A549 (cell line): Measurements from ENCODE around the gene SLC25A41. TPM values are rescaled to one million over a fixed set of nuclear protein-coding genes. Genes with fewer than 3 reads are reported as not detected.

ENCODE experiments used
- ATAC-seq, 2 experiments: fragments of 200-7000 bp in 1 of 2; fragments of >200 bp in 1 of 2; cut with Nextera tagmentation in 1 of 2; cut with Tn5 transposase in 1 of 2; 3 replicates each; pipeline versions ENCODE4 v1.8.0 to v1.9.1; 2018 to 2020; ENCODE audit warnings: mild to moderate bottlenecking in 1 of 2, moderate library complexity in 1 of 2
- CTCF ChIA-PET: fragments of 300-600 bp; sonication (Branson Sonifier 250); formaldehyde crosslinking; extraction: SDS; loops from one replicate; lab custom pipeline; 2021; ENCODE audit warnings: antibody characterized with exemption, inconsistent platforms; lab: Yijun Ruan, JAX
- POLR2A ChIA-PET: fragments of 350-600 bp; formaldehyde crosslinking; extraction: SDS; loops from one replicate; lab custom pipeline; 2021; ENCODE audit warnings: antibody characterized with exemption, inconsistent platforms; lab: Yijun Ruan, JAX
- DNase-seq, 2 experiments: peaks; one replicate each; pipeline versions ENCODE4 v3.0.0 to v3.0.0-alpha.2; 2011 to 2016; ENCODE audit warnings: low read depth in 1 of 2, low spot score in 1 of 2
- FAIRE-seq: peaks from 2 replicates; lab custom pipeline; 2011; peaks lifted over from hg19 to GRCh38; lab: Jason Lieb, UNC
- H3K27ac ChIP-seq, 2 experiments: fragments of >200 bp; sonication (Bioruptor Twin); formaldehyde crosslinking; 3 replicates each; pipeline ENCODE4 v1.5.1; 2016 to 2017
- H3K4me1 ChIP-seq: fragments of >200 bp; sonication (Bioruptor Twin); formaldehyde crosslinking; 3 replicates; pipeline ENCODE4 v1.6.1; 2016
- H3K4me2 ChIP-seq: fragments of >200 bp; sonication (Bioruptor Twin); formaldehyde crosslinking; 3 replicates; pipeline ENCODE4 v1.6.1; 2016
- H3K4me3 ChIP-seq: fragments of >200 bp; sonication (Bioruptor Twin); formaldehyde crosslinking; 3 replicates; pipeline ENCODE4 v1.5.1; 2016
- H3K9me3 ChIP-seq: fragments of >200 bp; sonication (Bioruptor Twin); formaldehyde crosslinking; 3 replicates; pipeline ENCODE4 v1.6.1; 2016
- EHF ChIP-seq: fragments of 250-450 bp; sonication (Bioruptor Pico); IDR thresholded peaks from 2 replicates; pipeline ENCODE4 v1.5.0; 2020; ENCODE audit warnings: mild to moderate bottlenecking
- FOSL2 ChIP-seq, 2 experiments: fragments of 450-650 bp in 1 of 2; fragments of >200 bp in 1 of 2; sonication (Bioruptor Twin) in 1 of 2; formaldehyde crosslinking; IDR thresholded peaks; 2 replicates each; pipeline versions ENCODE4 v1.5.0 to v1.6.1; 2016 to 2020; ENCODE audit warnings: mild to moderate bottlenecking in 1 of 2, moderate library complexity in 1 of 2
- HDAC2 ChIP-seq: fragments of 200-600 bp; sonication (generic); IDR thresholded peaks from 2 replicates; pipeline ENCODE4 v1.6.1; 2016
- HOXB5 ChIP-seq: fragments of 250-450 bp; sonication (Bioruptor Pico); IDR thresholded peaks from 2 replicates; pipeline ENCODE4 v1.5.0; 2020; ENCODE audit warnings: mild to moderate bottlenecking, moderate library complexity
- MAFK ChIP-seq: fragments of 450-650 bp; IDR thresholded peaks from 2 replicates; pipeline ENCODE4 v1.6.1; 2014; ENCODE audit not compliant: partially characterized antibody
- MYC ChIP-seq: IDR thresholded peaks from 2 replicates; pipeline ENCODE4 v1.6.1; 2012; ENCODE audit warnings: mild to moderate bottlenecking, inconsistent platforms, low read length, improper control_type of control experiment, borderline replicate concordance
- NPAS2 ChIP-seq: fragments of 250-450 bp; sonication (Bioruptor Pico); IDR thresholded peaks from 2 replicates; pipeline ENCODE4 v1.8.0; 2022; ENCODE audit warnings: mild to moderate bottlenecking, moderate library complexity, borderline replicate concordance
- NR3C1 ChIP-seq: fragments of >200 bp; sonication (Bioruptor Twin); formaldehyde crosslinking; IDR thresholded peaks from 3 replicates; pipeline ENCODE4 v1.6.1; 2017
- PHF8 ChIP-seq: fragments of 200-600 bp; sonication (generic); IDR thresholded peaks from 2 replicates; pipeline ENCODE4 v1.6.1; 2016; ENCODE audit warnings: low read depth, mild to moderate bottlenecking, antibody characterized with exemption, moderate library complexity, borderline replicate concordance
- POLR2A ChIP-seq: IDR thresholded peaks from 2 replicates; pipeline ENCODE4 v1.6.1; 2012; ENCODE audit warnings: mild to moderate bottlenecking, low read length
- RCOR1 ChIP-seq: fragments of 150-350 bp; IDR thresholded peaks from 2 replicates; pipeline ENCODE4 v1.6.1; 2014; ENCODE audit warnings: antibody characterized with exemption, low read length, low read depth
- SREBF2 ChIP-seq: fragments of 450-650 bp; IDR thresholded peaks from 2 replicates; pipeline ENCODE4 v1.6.1; 2014; ENCODE audit warnings: mild to moderate bottlenecking, moderate library complexity
- TFCP2L1 ChIP-seq: fragments of 250-450 bp; sonication (Bioruptor Pico); IDR thresholded peaks from 2 replicates; pipeline ENCODE4 v1.5.0; 2021; ENCODE audit warnings: mild to moderate bottlenecking
- ZC3H11A ChIP-seq: fragments of 450-650 bp; IDR thresholded peaks from 2 replicates; pipeline ENCODE4 v1.6.1; 2014; ENCODE audit warnings: antibody characterized with exemption, mild to moderate bottlenecking
- ZSCAN20 ChIP-seq: fragments of 250-450 bp; sonication (Bioruptor Pico); IDR thresholded peaks from 2 replicates; pipeline ENCODE4 v1.8.0; 2022; ENCODE audit warnings: mild to moderate bottlenecking, moderate library complexity
- WGBS: methylation state at CpG from one replicate; pipeline ENCODE4 v1.1.6; 2017; ENCODE audit errors: missing lambda C conversion rate; 5-methylcytosine and 5-hydroxymethylcytosine counted together
- polyA plus RNA-seq, 4 experiments: library from polyadenylated mRNA; depleted of rRNA in 3 of 4; stranded (reverse); fragments of >200 nt; fragmentation: RNase III in 1 of 4; extraction: RNeasy Plus Mini Kit Qiagen cat#74134 plus additional on column Dnase treatment in 1 of 4; gene quantifications; 2 replicates in 3 of 4; 3 replicates in 1 of 4; pipeline ENCODE4 v1.2.3, GENCODE V29; 2011 to 2017
- TF ChIP-seq, protein P1 (sequence below): fragments of 250-450 bp; sonication (Bioruptor Pico); IDR thresholded peaks from 2 replicates; pipeline ENCODE4 v1.5.0; 2021; ENCODE audit warnings: mild to moderate bottlenecking, moderate library complexity, borderline replicate concordance
- TF ChIP-seq, protein P2 (sequence below): IDR thresholded peaks from 2 replicates; pipeline ENCODE4 v1.6.1; 2012
- TF ChIP-seq, protein P3 (sequence below): fragments of >200 bp; sonication (Bioruptor Twin); formaldehyde crosslinking; IDR thresholded peaks from 3 replicates; pipeline ENCODE4 v1.5.1; 2016
- TF ChIP-seq, protein P4 (sequence below): fragments of >200 bp; sonication (Bioruptor Twin); formaldehyde crosslinking; IDR thresholded peaks from 2 replicates; pipeline ENCODE4 v1.6.1; 2016
- TF ChIP-seq, protein P5 (sequence below): fragments of 200-600 bp; sonication (generic); IDR thresholded peaks from 2 replicates; pipeline ENCODE4 v1.6.1; 2016; ENCODE audit warnings: antibody characterized with exemption, mild to moderate bottlenecking, moderate library complexity

Gene SLC25A41
- polyA plus RNA-seq, 2 of the 4 experiments (the other 2 are of a cell fraction), result 0.09 to 0.26 TPM

DNA sequence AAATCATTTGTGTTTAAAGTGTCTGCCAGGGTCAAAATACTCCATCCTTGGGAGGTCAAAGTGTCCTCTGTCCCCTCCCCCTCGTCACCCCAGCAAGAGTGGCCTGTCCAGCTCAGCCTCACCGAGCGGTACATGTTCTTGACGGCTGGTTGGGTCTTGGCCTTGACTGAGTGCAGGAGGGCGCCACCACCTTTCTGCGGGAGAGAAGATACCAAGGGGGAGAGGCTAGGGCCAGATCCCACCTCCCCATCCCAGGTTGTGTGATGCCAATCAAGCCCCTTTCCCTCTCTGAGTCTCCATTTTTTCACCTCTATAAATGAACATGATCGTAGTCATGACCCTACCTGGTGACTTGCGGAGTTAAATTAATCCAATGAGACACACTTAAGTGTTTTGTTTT lies 36.6 kb upstream of the SLC25A41 start:
- POLR2A ChIA-PET, result no interaction called here
- Histone ChIP-seq H3K4me1 (no peaks in the 10 kb centered on the region; the same call in 2 of the 3 replicates), H3K9me3 (no peaks in the 10 kb centered on the region), H3K4me3 (no peak overlapping the region), H3K27ac (no peak overlapping the region), H3K4me2 (no peak overlapping the region)
- FAIRE-seq (no peak), ATAC-seq (no peak), DNase-seq (no peak)
- WGBS, result 80% methylated on average over 8 of the region's 8 CpGs
- CTCF ChIA-PET, result no interaction called here
- TF ChIP-seq TFCP2L1 (CRISPR knock-in tag) (no peak), SREBF2 (no peak), HOXB5 (CRISPR knock-in tag) (no peak), RCOR1 (no peak), MAFK (no peak), POLR2A (no peak)
- TF ChIP-seq, protein P1, sequence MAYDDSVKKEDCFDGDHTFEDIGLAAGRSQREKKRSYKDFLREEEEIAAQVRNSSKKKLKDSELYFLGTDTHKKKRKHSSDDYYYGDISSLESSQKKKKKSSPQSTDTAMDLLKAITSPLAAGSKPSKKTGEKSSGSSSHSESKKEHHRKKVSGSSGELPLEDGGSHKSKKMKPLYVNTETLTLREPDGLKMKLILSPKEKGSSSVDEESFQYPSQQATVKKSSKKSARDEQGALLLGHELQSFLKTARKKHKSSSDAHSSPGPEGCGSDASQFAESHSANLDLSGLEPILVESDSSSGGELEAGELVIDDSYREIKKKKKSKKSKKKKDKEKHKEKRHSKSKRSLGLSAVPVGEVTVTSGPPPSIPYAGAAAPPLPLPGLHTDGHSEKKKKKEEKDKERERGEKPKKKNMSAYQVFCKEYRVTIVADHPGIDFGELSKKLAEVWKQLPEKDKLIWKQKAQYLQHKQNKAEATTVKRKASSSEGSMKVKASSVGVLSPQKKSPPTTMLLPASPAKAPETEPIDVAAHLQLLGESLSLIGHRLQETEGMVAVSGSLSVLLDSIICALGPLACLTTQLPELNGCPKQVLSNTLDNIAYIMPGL, result no peak

DNA sequence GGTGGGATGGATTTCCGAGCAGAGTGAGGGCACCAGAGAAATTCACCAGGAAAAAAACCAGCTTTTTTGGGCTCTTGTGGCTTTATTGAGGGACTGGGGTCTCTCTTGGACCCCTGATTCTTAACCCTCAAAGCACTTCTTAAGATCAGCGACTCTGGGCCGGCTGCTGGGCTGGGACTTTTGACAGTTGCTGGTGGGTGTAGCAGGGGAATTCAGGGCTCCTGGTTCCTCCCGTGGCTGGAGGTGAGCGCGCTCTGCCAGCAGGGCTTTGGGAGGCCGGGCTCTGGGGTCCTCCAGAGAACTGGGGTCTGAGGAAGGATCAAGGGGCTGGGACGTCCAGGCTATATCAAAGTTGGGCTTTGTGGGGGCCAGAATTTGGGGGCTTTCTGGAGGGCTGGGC lies 33.8 kb upstream of the SLC25A41 start:
- Histone ChIP-seq H3K27ac (no peak overlapping the region), H3K9me3 (no peaks in the 10 kb centered on the region), H3K4me2 (no peak overlapping the region)
- no peak for FAIRE-seq
- TF ChIP-seq ZSCAN20 (CRISPR knock-in tag), result no peak
- no peak for TF ChIP-seq HDAC2
- TF ChIP-seq NPAS2, result no peak
- TF ChIP-seq, protein P2, sequence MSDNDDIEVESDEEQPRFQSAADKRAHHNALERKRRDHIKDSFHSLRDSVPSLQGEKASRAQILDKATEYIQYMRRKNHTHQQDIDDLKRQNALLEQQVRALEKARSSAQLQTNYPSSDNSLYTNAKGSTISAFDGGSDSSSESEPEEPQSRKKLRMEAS, result no peak
- TF ChIP-seq, all 56 proteins: peak for 0
- no peak for ATAC-seq
- ChIA-PET POLR2A (no interaction called here), CTCF (interaction anchor here (0.5 to 0.9 kb wide), 2 partner anchors 15 to 359 kb away, joined by 3 read pairs; partner anchors contain the start of gene DENND1C)
- Histone ChIP-seq H3K4me3 (no peak overlapping the region), H3K4me1 (peaks cover 10% of the 10 kb centered on the region)
- no peak for DNase-seq
- WGBS, result 88% methylated on average over 8 of the region's 8 CpGs

DNA sequence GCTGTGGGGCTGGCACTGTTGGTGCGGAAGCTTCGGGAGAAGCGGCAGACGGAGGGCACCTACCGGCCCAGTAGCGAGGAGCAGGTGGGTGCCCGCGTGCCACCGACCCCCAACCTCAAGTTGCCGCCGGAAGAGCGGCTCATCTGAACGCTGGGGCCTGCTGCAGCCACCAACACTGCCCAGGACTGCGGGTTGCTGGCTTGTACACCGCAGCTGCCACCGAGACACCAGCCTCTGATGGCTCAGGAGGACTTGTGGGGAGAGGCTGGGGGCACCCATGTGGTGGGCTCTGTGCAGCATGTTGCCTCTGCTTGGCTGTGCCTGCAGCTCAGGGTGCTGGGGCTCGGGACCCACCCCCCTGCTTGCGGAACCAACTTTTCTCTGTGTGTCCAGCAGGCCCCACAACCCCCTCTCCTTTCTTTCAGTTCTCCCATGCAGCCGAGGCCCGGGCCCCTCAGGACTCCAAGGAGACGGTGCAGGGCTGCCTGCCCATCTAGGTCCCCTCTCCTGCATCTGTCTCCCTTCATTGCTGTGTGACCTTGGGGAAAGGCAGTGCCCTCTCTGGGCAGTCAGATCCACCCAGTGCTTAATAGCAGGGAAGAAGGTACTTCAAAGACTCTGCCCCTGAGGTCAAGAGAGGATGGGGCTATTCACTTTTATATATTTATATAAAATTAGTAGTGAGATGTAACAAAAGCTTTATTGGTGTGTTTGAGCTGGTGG lies 33.1 kb upstream of the SLC25A41 start:
- Histone ChIP-seq H3K4me3 (no peak overlapping the region), H3K9me3 (no peaks in the 10 kb centered on the region), H3K4me1 (peaks cover 10% of the 10 kb centered on the region), H3K27ac (no peak overlapping the region), H3K4me2 (no peak overlapping the region)
- ATAC-seq, result no peak
- no peak for DNase-seq
- no peak for FAIRE-seq
- POLR2A ChIA-PET, result no interaction called here
- 93% methylated on average over 8 of the region's 21 CpGs for WGBS
- TF ChIP-seq, protein P3, sequence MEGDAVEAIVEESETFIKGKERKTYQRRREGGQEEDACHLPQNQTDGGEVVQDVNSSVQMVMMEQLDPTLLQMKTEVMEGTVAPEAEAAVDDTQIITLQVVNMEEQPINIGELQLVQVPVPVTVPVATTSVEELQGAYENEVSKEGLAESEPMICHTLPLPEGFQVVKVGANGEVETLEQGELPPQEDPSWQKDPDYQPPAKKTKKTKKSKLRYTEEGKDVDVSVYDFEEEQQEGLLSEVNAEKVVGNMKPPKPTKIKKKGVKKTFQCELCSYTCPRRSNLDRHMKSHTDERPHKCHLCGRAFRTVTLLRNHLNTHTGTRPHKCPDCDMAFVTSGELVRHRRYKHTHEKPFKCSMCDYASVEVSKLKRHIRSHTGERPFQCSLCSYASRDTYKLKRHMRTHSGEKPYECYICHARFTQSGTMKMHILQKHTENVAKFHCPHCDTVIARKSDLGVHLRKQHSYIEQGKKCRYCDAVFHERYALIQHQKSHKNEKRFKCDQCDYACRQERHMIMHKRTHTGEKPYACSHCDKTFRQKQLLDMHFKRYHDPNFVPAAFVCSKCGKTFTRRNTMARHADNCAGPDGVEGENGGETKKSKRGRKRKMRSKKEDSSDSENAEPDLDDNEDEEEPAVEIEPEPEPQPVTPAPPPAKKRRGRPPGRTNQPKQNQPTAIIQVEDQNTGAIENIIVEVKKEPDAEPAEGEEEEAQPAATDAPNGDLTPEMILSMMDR, result no peak
- TF ChIP-seq, protein P1, result no peak
- TF ChIP-seq MYC, result no peak
- TF ChIP-seq, protein P4, sequence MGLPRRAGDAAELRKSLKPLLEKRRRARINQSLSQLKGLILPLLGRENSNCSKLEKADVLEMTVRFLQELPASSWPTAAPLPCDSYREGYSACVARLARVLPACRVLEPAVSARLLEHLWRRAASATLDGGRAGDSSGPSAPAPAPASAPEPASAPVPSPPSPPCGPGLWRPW, result no peak
- TF ChIP-seq EHF (CRISPR knock-in tag), result no peak
- no peak for TF ChIP-seq FOSL2 (IDR thresholded peaks at IDR 0.05)
- no peak for TF ChIP-seq FOSL2 (CRISPR knock-in tag; IDR thresholded peaks at IDR 0.05)
- no peak for TF ChIP-seq PHF8
- TF ChIP-seq, protein P5, sequence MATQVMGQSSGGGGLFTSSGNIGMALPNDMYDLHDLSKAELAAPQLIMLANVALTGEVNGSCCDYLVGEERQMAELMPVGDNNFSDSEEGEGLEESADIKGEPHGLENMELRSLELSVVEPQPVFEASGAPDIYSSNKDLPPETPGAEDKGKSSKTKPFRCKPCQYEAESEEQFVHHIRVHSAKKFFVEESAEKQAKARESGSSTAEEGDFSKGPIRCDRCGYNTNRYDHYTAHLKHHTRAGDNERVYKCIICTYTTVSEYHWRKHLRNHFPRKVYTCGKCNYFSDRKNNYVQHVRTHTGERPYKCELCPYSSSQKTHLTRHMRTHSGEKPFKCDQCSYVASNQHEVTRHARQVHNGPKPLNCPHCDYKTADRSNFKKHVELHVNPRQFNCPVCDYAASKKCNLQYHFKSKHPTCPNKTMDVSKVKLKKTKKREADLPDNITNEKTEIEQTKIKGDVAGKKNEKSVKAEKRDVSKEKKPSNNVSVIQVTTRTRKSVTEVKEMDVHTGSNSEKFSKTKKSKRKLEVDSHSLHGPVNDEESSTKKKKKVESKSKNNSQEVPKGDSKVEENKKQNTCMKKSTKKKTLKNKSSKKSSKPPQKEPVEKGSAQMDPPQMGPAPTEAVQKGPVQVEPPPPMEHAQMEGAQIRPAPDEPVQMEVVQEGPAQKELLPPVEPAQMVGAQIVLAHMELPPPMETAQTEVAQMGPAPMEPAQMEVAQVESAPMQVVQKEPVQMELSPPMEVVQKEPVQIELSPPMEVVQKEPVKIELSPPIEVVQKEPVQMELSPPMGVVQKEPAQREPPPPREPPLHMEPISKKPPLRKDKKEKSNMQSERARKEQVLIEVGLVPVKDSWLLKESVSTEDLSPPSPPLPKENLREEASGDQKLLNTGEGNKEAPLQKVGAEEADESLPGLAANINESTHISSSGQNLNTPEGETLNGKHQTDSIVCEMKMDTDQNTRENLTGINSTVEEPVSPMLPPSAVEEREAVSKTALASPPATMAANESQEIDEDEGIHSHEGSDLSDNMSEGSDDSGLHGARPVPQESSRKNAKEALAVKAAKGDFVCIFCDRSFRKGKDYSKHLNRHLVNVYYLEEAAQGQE, result no peak
- no peak for TF ChIP-seq NR3C1
- no peak for TF ChIP-seq ZC3H11A
- CTCF ChIA-PET, result interaction anchor here (0.8 to 0.9 kb wide), 2 partner anchors 15 kb away, joined by 3 read pairs; partner anchors contain the start of gene DENND1C
